ENCODE results near the gene ZDHHC11B.
"Not testable (repeated sequence)": the region's sequence is repeated elsewhere in the genome, so short reads cannot be mapped to it uniquely, and the experiment has no call there.

DNA sequence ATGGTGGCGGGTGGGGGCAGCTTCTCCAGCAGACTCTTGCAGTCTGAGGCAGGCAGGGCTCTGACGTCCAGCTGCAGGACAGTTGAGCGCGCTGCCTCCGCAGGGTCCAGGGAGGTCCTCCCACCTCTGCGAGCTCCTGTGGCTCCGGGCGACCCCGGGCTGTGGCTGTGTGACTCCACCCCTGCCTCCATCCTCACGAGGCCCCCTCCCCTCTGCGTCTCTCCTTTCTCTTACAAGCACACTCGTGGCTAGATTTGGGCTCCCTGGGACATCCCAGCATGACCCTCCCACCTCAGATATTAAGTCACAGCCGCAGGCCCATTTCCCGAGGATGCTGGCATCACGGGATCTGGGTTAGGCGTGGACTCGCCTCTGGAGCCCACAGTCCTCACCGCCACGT is 34.3 kb downstream of the ZDHHC11B start:
- not testable (repeated sequence) for TF ChIP-seq EZH2 (IDR thresholded peaks at IDR 0.05; ENCODE audit: borderline replicate concordance, insufficient read depth, low read length, poor library complexity, severe bottlenecking); CTCF (IDR thresholded peaks at IDR 0.05; ENCODE audit: poor library complexity, severe bottlenecking); POLR2AphosphoS5 (IDR thresholded peaks at IDR 0.05); EP300 (conservative IDR thresholded peaks at IDR 0.05; ENCODE audit: poor library complexity, severe bottlenecking); MXI1 (conservative IDR thresholded peaks at IDR 0.05; ENCODE audit: poor library complexity, severe bottlenecking); SMC3 (conservative IDR thresholded peaks at IDR 0.05; ENCODE audit: poor library complexity); TAF1 (IDR thresholded peaks at IDR 0.05; ENCODE audit: low read depth)
- TF ChIP-seq, protein P1, sequence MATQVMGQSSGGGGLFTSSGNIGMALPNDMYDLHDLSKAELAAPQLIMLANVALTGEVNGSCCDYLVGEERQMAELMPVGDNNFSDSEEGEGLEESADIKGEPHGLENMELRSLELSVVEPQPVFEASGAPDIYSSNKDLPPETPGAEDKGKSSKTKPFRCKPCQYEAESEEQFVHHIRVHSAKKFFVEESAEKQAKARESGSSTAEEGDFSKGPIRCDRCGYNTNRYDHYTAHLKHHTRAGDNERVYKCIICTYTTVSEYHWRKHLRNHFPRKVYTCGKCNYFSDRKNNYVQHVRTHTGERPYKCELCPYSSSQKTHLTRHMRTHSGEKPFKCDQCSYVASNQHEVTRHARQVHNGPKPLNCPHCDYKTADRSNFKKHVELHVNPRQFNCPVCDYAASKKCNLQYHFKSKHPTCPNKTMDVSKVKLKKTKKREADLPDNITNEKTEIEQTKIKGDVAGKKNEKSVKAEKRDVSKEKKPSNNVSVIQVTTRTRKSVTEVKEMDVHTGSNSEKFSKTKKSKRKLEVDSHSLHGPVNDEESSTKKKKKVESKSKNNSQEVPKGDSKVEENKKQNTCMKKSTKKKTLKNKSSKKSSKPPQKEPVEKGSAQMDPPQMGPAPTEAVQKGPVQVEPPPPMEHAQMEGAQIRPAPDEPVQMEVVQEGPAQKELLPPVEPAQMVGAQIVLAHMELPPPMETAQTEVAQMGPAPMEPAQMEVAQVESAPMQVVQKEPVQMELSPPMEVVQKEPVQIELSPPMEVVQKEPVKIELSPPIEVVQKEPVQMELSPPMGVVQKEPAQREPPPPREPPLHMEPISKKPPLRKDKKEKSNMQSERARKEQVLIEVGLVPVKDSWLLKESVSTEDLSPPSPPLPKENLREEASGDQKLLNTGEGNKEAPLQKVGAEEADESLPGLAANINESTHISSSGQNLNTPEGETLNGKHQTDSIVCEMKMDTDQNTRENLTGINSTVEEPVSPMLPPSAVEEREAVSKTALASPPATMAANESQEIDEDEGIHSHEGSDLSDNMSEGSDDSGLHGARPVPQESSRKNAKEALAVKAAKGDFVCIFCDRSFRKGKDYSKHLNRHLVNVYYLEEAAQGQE (IDR thresholded peaks at IDR 0.05; ENCODE audit: borderline replicate concordance), result not testable (repeated sequence)
